Pons (tissue), 1 donor: ENCODE measurements around the gene PTCRA.

Experiments used
- DNase-seq: peaks from one replicate; pipeline ENCODE4 v3.0.0-alpha.2; 2016; ENCODE audit warnings: low spot score

PTCRA gene

DNA sequence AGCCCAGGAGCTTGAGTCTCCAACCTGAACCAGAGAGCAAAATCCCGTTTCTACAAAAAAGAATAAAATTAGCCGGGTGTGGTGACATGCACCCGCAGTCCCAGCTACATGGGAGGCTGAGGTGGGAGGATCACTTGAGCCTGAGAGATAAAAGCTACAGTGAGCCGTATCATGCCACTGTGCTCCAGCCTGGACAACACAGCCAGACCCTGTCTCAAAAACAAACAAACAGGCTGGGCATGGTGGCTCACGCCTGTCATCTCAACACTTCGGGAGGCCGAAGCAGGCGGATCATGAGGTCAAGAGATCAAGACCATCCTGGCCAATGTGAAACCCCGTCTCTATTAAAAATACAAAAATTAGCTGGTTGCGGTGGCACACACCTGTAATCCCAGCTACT, 11.4 kb upstream of the PTCRA start:
- no peak for DNase-seq

DNA sequence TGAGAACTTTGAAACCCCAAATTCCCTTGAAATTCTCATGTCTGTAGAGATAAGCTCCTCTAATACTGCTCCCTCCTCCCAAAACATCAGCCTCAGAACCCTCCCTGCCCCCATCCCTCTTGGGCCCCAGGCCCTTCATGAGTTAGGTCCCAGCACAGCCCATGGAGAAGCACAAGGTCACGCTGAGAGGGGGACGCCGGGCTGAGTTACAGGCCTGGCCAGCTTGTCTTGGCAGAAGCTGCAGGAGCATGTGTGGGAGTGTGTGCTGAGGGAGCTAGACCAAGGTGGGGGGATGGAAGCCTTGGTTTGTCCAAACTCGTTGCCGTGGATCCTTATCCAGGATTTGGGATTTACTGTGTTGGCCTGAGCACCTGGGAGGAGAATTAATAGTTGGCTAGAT, 8.5 kb upstream of the PTCRA start:
- no peak for DNase-seq

DNA sequence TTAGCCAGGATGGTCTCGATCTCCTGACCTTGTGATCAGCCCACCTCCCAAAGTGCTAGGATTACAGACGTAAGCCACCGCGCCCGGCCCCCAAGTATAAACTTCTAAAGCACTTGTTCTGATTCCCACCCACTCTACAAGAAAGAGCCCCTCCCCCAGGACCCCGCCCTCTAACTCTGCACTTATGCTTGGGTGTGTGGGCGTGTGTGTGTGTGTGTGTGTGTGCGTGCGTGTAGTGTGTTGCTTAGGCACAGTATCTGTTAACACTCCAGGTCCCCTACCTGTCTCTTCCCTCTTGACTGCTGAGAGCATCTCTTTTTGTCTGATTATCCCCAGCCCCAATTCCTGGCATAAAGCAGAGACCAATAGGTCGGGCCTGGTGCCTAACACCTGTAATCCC, 6.0 kb upstream of the PTCRA start:
- no peak for DNase-seq

DNA sequence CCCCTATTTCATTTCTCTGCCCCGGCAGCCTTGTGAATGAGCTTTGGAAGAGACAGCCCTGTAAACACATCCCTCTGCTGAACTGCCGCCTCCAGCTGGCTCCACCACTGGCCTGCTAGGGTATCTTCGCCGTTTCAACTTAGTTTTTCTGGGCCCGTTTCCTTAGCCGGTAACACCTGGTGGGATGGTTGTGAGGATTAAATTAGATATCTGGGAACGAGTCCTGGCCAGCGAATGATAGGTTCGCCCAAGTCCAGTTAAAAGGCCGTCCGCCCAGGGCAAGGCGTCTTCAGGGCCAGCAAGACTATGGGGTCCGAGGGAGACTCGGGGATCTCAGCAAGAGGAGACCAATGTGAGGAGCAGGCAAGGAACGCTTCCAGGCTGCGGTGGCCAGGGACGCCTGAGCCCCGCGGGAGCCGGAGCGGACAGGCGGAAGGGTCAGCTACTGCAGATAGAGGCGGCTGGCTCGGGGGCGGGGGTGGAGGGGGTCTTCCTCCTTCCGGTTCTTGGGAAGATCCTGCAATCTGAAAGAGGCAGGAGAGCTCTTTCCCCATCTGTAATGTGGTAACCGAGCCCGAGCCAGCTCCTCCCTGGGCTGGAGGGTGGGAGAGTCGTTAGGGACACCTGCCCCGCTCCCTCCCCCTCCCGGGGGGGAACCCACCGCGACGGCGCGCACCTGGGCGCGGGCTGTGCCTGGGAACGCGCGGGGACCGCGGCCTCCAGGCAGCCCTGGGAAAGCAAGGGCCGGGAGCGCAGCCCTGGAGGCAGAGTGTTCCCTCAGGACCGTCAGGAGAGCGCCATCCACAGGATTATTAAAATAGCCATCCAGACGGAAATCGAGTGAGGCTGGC, 4.5 kb upstream of the PTCRA start:
- no peak for DNase-seq

DNA sequence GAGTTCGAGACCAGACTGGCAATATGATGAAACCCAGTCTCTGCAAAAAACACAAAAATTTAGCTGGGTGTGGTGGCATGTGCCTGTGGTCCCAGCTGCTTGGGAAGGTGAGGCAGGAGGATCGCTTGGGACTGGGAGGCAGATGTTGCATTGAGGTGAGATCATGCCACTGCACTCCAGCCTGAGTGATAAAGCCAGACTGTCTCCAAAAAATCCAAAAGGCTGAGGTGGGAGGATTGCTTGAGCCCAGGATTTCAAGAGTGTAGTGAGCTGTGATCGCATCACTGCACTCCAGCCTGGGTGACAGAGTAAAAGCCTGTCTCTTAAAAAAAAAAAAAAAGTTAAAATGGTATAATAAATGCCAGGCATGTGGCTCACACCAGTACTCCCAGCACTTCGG, 1.3 kb upstream of the PTCRA start:
- no peak for DNase-seq

DNA sequence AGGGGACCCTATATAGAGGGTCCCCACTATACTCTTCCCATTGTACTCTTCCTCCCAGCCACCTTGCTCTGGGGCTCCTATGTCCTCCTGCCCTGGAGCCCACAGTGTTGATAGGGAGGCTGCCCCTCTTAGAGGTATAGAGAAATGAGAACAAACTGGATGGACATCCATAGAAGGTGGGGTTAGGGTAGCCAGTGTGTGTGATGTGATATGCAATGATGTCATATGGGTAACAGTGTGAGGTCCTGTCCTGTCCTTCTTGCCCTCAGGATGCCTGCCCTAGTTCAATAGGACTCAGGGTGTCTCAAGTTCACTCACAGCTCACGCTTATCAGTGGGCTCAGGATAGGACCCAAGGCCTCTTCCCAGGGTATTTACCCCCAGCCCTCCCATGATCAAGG, 435 bp downstream of the PTCRA start:
- DNase-seq, result no peak

DNA sequence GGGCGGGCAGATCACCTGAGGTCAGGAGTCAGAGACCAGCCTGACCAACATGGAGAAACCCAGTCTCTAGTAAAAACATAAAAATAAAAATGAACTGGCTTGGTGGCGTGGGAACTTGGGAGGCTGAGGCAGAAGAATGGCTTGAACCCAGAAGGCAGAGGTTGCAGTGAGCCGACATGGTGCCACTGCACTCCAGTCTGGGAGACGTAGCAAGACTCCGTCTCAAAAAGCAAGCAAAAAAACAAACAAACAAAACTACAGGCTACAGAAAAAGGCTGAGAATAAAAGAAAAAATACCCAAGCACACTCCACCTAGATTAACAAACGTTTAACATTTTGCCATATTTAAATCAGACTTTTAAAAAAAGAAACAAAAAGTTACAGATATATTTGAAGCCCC, 5.9 kb downstream of the PTCRA start:
- DNase-seq, result no peak

DNA sequence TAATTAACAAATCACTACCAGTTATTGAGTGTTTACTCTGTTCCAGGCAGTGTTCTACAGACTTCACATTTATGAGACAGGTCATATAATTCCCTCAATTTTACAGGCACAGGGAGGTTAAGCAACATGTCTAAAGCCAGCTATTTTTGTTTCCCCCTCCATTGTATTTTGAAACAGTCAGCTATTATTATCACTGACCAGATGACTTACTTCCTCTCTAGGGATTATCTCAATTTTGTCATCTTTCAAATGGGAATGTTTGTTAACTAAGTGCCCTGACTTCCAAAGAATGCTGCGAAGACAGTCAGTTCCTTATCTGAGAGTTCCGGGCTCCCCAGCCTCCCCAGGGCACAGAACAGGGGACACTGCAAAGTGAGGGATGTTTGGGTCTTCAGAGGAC, 7.8 kb downstream of the PTCRA start:
- DNase-seq, result peak; percentile 28

DNA sequence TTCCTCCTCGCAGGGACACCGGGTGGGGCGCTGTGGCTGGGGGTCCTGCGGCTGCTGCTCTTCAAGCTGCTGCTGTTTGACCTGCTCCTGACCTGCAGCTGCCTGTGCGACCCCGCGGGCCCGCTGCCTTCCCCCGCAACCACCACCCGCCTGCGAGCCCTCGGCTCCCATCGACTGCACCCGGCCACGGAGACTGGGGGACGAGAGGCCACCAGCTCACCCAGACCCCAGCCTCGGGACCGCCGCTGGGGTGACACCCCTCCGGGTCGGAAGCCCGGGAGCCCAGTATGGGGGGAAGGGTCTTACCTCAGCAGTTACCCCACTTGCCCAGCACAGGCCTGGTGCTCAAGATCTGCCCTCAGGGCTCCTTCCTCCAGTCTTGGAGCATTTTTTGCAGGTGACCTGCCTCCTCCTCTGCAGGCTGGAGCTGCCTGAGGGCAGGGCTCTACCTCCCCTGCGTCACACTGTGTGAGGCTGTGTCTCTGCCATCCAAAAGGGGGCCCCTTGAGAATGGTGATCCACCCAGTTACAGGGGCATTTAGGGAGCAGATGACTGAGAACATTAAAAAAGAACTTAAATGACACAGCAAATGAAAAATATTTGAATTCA, 9.5 kb downstream of the PTCRA start:
- DNase-seq, result no peak

DNA sequence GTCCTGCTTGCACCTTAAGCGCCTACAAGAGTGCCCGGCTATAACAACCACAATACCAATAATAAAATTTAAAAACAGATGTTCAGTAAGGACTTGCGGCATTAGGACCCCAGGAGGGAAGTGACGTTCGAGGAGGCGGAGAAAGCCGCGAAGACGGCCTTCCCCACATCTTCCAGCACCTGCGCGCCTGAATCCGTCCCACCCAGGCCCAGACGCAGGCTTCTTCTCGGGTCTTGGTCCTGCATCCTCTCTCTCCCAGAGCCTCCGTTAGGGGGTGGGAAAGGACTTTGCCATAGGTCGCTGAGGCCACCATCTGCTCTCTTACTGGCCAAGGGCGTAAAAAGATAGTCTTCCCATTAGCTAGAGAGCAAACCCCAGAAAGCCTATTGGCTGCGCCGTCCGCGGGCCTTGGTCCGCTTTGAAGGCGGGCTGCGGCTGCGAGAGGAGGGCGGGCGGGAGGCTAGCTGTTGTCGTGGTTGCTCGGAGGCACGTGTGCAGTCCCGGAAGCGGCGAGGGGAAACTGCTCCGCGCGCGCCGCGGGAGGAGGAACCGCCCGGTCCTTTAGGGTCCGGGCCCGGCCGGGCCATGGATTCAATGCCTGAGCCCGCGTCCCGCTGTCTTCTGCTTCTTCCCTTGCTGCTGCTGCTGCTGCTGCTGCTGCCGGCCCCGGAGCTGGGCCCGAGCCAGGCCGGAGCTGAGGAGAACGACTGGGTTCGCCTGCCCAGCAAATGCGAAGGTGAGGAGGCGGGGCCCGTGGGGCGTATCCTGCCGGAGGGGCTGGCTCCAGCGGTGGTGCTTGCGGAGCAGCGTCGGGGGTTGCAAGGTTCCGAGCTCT, 13.3 kb downstream of the PTCRA start, which contains the start of gene CNPY3:
Gene CNPY3, plus strand, starts transcription at position 495 of the 835 bp plus-strand sequence. Its CDS starts 91 bp downstream, at position 586.
- DNase-seq, result peak; percentile 98

DNA sequence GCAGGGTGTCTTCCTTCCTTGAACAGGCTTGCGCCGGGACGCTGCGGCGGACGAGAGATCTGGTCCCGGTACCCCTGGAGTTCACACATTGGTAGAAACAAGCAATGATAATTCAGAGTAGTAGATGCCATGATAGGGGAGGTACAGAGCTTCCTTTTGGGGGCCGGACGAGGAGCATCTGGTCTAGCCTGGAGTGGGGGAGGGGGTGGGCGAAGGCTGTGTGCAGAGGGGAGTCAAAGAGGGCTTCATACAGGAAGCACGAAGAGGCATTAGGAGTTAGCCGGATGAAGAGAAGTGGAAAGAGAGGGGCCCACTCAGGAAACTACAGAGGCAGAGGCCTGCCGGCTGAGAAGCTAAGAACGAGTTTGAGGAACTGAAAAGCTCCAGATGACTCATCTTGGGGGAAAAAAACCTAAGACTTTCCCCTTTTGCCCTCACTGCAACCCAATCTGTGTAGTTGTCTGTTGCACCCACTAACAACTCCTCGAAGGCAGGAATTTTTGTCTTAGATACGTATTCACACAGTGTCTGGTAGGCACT, 14.0 kb downstream of the PTCRA start:
- peak; percentile 86 for DNase-seq

DNA sequence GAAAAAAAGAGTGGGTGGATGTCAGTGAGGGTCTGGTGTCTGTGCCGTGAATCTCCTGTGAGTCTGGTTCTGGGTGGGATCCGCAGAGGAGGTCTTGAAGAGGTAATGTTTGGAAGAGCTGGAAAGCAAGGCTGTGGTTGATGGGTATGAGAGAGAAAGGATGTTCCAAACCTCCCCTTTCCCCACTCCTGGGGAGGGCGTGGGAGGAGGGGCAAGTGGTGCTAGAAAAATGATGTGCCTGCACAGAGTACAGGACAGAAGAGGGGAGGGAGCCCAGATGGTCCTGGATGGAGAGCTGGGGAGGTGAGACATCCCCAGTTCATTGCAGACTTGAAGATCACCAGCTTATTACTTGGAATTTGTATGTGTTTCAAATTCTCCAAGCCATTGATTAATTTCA, 16.6 kb downstream of the PTCRA start:
- DNase-seq, result no peak

DNA sequence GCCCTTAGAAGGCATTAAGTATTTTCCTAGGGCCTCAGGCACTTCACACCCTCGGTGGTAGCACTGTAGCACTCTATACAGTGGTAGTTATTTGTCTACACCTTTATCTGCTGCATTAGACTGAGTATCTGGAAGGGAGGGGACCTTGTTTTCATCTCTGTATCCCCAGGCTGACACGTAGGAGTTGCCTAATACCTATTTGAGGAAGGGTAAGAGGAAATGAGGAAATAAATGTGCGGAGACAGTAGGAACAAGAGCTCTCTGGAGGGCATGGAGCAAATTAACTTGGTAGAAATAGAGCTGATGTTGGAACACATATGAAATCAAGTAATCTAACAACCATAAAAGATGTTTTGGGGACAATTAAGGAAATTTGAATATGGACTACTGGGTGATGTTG, 17.4 kb downstream of the PTCRA start:
- DNase-seq, result peak; percentile 60

DNA sequence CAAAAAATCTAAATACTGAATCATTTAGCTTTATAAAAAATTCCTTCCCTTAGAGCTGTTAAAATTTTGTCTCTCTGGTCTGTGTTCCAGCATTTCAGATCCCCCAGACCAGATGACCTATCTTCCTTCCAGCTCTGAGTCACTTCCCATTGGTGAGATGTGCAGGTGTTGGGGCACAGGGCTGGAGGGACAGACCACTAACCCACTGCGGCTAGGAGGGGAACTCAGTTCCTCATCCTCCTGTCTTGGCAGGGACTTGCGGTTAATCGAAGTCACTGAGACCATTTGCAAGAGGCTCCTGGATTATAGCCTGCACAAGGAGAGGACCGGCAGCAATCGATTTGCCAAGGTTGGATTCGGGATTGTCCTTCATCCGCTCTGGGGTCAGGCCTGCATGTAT, 19.5 kb downstream of the PTCRA start:
- DNase-seq, result no peak

DNA sequence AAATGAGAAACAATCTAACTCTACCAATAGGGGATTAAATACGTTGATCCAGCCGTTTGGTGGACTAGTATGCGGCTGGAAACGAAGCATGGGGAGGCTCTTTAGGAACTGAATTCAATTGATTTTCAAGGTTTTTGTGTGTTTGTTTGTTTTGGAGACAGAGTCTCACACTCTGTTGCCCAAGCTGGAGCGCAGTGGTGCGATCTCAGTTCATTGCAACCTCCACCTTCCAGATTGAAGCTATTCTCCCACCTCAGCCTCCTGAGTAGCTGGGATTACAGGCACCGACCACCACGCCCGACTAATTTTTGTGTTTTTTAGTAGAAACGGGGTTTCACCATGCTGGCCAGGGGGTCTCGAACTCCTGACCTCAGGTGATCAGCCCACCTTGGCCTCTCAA, 20.5 kb downstream of the PTCRA start:
- DNase-seq, result no peak

DNA sequence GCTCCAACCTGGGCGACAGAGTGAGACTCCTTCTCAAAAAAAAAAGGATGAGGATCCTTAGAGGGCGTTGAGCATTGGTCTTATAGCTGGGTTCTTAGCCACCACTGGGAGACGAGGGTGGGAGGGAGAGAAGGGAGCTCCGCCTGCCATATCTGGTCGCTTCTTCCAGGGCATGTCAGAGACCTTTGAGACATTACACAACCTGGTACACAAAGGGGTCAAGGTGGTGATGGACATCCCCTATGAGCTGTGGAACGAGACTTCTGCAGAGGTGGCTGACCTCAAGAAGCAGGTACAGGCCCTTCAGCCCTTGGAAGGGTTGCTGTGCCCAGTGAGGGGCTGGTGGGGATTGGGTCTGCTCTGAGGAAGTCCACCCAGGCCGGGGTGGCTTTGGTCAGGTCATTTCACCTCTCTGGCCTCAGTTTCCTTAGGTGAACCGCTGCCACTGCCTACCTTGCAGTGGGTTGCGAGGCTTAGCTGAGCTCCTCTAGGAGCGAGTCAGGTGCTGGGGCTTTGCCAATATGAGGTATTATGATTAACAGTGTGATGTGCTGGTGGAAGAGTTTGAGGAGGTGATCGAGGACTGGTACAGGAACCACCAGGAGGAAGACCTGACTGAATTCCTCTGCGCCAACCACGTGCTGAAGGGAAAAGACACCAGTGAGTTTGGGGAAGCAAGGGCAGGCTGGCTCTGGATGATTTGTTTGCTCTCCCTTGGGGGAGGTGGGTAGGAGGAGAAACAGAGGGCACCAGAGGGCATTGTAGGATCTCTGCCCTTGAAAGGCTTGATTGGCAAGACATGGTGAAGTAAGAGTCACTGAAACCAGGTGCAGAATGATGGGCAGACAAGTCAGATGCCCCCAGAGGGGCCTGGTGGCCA, 21.9 kb downstream of the PTCRA start:
- DNase-seq, result no peak

DNA sequence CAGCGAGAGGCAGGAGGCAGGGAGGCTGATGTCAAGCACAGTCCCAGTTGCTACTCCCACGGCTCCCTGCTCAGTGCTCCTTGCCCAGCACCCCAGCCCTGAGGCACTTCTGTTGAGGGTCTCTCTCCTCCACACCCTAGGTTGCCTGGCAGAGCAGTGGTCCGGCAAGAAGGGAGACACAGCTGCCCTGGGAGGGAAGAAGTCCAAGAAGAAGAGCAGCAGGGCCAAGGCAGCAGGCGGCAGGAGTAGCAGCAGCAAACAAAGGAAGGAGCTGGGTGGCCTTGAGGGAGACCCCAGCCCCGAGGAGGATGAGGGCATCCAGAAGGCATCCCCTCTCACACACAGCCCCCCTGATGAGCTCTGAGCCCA, 22.6 kb downstream of the PTCRA start:
- no peak for DNase-seq

DNA sequence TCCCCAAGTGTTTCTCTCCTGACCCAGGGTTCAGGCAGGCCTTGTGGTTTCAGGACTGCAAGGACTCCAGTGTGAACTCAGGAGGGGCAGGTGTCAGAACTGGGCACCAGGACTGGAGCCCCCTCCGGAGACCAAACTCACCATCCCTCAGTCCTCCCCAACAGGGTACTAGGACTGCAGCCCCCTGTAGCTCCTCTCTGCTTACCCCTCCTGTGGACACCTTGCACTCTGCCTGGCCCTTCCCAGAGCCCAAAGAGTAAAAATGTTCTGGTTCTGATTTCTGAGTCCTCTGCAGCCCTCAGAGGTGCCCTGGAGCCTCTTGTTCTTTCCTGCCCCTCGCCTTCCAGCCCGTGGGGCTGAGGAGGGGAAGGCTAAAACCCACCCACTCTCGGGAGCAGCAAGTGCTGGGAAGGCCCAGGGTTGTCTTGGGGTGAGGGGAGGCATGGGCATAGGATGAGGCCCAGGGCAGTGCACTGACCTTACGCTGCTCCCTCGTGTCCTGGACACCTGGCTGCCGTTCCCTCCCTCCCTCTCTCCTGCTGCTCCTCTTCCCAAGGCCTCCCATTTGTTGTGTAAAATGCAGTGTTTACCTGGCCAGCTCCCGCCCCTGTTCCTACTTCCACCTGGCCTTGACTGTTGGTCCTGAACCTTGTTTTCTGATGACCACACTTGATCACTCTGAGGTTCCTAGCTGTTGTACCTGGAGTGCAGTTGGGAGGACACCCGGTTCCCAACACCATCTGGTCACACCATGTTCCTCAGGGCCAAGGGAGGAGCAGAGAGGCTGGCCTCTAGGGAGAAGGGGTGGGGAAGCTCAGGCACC, 23.3 kb downstream of the PTCRA start:
- no peak for DNase-seq

DNA sequence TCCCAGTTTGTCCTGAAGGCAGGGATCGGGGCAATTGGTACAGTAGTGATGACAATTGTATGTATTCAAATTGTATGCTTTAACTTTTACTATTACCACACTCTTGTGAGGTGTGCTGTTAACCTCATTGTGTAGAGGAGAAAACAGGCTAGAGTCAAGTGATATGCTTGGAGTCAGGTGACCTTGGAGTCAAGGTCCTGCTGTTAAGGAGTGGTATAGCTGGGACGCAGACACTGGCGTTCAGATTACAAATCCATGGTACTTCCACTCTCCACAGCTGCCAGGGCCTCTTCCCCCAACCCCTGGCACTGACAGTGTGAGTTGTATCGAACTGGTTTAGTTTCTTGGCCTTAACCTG, 23.9 kb downstream of the PTCRA start:
- DNase-seq, result no peak

DNA sequence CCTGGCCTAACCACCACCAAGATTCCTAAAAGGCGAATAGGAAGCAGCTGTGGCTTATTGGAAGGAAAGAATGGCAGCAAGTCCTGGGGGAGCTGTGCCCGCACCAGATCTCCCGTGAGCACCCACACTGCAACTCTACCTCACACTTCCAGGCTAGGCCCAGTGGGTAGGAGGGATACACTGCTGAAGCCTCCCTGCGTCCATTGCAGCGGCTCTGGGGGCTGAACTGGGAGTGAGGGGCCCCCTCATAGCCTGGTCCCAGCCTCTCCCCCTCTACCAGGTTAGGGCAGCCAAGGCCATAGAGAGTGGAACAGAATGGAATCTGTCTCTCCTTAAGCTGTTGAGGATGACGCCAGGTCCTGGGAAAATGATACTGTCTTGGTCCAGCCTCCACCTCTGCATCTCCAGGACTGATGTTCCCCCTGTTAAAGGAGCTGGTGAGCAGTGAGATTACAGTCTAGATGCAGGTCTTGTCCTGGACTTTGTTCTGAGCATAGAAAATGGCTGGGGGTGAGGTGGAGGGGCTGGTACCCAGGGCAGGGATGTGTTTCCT, 24.7 kb downstream of the PTCRA start:
- DNase-seq, result no peak
